Astrocyte (in vitro differentiated cells and primary cell): ENCODE data around the gene FARS2. TPM values are rescaled to one million over a fixed set of nuclear protein-coding genes. Genes with fewer than 3 reads are reported as not detected.

ENCODE experiments used
- DNase-seq: peaks from one replicate; pipeline ENCODE4 v3.0.0-alpha.2; 2010; ENCODE audit warnings: low read depth
- FAIRE-seq: peaks from 2 replicates; lab custom pipeline; 2011; peaks lifted over from hg19 to GRCh38; lab: Jason Lieb, UNC
- H2AFZ ChIP-seq: 2 replicates; pipeline ENCODE4 v1.6.0; 2012; ENCODE audit warnings: low read depth, low read length, inconsistent platforms
- H3K27ac ChIP-seq: 2 replicates; pipeline ENCODE4 v1.5.1; 2011; ENCODE audit warnings: low read depth, low read length, inconsistent platforms
- H3K27me3 ChIP-seq: 2 replicates; pipeline ENCODE4 v1.6.0; 2011; ENCODE audit warnings: low read length, inconsistent platforms; ENCODE audit not compliant: insufficient read depth
- H3K36me3 ChIP-seq: 2 replicates; pipeline ENCODE4 v1.5.1; 2011; ENCODE audit warnings: low read length, inconsistent platforms; ENCODE audit not compliant: insufficient read depth
- H3K4me1 ChIP-seq: 2 replicates; pipeline ENCODE4 v1.5.1; 2011; ENCODE audit warnings: low read length, inconsistent platforms; ENCODE audit not compliant: insufficient read depth
- H3K4me2 ChIP-seq: 2 replicates; pipeline ENCODE4 v1.6.0; 2012; ENCODE audit warnings: low read length, inconsistent platforms
- H3K4me3 ChIP-seq: 2 replicates; pipeline ENCODE4 v1.5.1; 2011; ENCODE audit warnings: low read depth, mild to moderate bottlenecking, low read length, inconsistent platforms; ENCODE audit not compliant: insufficient read depth
- H3K79me2 ChIP-seq: 2 replicates; pipeline ENCODE4 v1.6.0; 2012; ENCODE audit warnings: mild to moderate bottlenecking, low read length, inconsistent platforms; ENCODE audit not compliant: insufficient read depth
- H3K9ac ChIP-seq: 2 replicates; pipeline ENCODE4 v1.6.0; 2012; ENCODE audit warnings: mild to moderate bottlenecking, low read length, inconsistent platforms
- H3K9me3 ChIP-seq: 2 replicates; pipeline ENCODE4 v1.5.1; 2012; ENCODE audit warnings: low read depth, mild to moderate bottlenecking, low read length, inconsistent platforms; ENCODE audit not compliant: insufficient read depth
- H4K20me1 ChIP-seq: 2 replicates; pipeline ENCODE4 v1.6.0; 2012; ENCODE audit warnings: low read length, inconsistent platforms; ENCODE audit not compliant: insufficient read depth
- H3K27ac Mint-ChIP-seq: one replicate; pipeline ENCODE4 v1.8.0; 2021; ENCODE audit warnings: mild to moderate bottlenecking, mixed read lengths; ENCODE audit not compliant: unreplicated experiment
- H3K27me3 Mint-ChIP-seq: one replicate; pipeline ENCODE4 v1.8.0; 2021; ENCODE audit warnings: low read depth, mixed read lengths; ENCODE audit not compliant: unreplicated experiment
- H3K36me3 Mint-ChIP-seq: one replicate; pipeline ENCODE4 v1.8.0; 2021; ENCODE audit warnings: low read depth, mixed read lengths; ENCODE audit not compliant: unreplicated experiment
- H3K4me1 Mint-ChIP-seq: one replicate; pipeline ENCODE4 v1.8.0; 2021; ENCODE audit warnings: low read depth, mixed read lengths; ENCODE audit not compliant: unreplicated experiment
- H3K4me3 Mint-ChIP-seq: one replicate; pipeline ENCODE4 v1.8.0; 2021; ENCODE audit warnings: mild to moderate bottlenecking, moderate library complexity, mixed read lengths; ENCODE audit not compliant: unreplicated experiment
- H3K9me3 Mint-ChIP-seq: one replicate; pipeline ENCODE4 v1.8.0; 2021; ENCODE audit warnings: mild to moderate bottlenecking, mixed read lengths; ENCODE audit not compliant: unreplicated experiment
- CTCF ChIP-seq: IDR thresholded peaks from 2 replicates; pipeline ENCODE4 v1.5.1; 2011; ENCODE audit warnings: low read depth, mild to moderate bottlenecking, inconsistent platforms, low read length, moderate library complexity; ENCODE audit not compliant: insufficient read depth
- EZH2 ChIP-seq: IDR thresholded peaks from 2 replicates; pipeline ENCODE4 v1.6.1; 2012; ENCODE audit warnings: mild to moderate bottlenecking, low read length, inconsistent platforms; ENCODE audit not compliant: insufficient read depth
- total RNA-seq: library from RNA; stranded (reverse); gene quantifications from 2 replicates; pipeline ENCODE4 v1.2.1, GENCODE V29; 2021

Gene FARS2
- total RNA-seq, 1 donor from 2014 or later, result 13.3 TPM

- Histone ChIP-seq H3K4me2 (no peak overlapping the region), H3K36me3 (no peaks in the 10 kb centered on the region), H3K9me3 (no peaks in the 10 kb centered on the region), H2AFZ (no peak overlapping the region), H3K4me1 (no peaks in the 10 kb centered on the region), H3K27ac (no peak overlapping the region), H3K79me2 (no peaks in the 10 kb centered on the region), H4K20me1 (no peaks in the 10 kb centered on the region), H3K27me3 (no peaks in the 10 kb centered on the region), H3K9ac (no peak overlapping the region), H3K4me3 (no peak overlapping the region)
- no peak overlapping the region for H3K27ac Mint-ChIP-seq
- FAIRE-seq, result no peak
- peaks cover 5% of the 10 kb centered on the region for H3K4me1 Mint-ChIP-seq
- no peaks in the 10 kb centered on the region for H3K9me3 Mint-ChIP-seq
- no peak overlapping the region for H3K4me3 Mint-ChIP-seq
- DNase-seq, result no peak
- TF ChIP-seq EZH2, result no peak
- TF ChIP-seq CTCF, result no peak
- peaks cover 2% of the 10 kb centered on the region for H3K27me3 Mint-ChIP-seq
- H3K36me3 Mint-ChIP-seq, result no peaks in the 10 kb centered on the region
Measured at GRCh38 chr6:5738211-5738610, 476.9 kb downstream of the FARS2 start.

- Mint-ChIP-seq H3K9me3 (no peaks in the 10 kb centered on the region), H3K4me3 (no peak overlapping the region), H3K36me3 (peaks cover 2% of the 10 kb centered on the region), H3K27ac (no peak overlapping the region), H3K4me1 (peaks cover 9% of the 10 kb centered on the region), H3K27me3 (peaks cover 4% of the 10 kb centered on the region)
- Histone ChIP-seq H4K20me1 (no peaks in the 10 kb centered on the region), H3K9me3 (no peaks in the 10 kb centered on the region), H2AFZ (no peak overlapping the region), H3K36me3 (no peaks in the 10 kb centered on the region), H3K4me2 (no peak overlapping the region), H3K27me3 (no peaks in the 10 kb centered on the region), H3K4me3 (no peak overlapping the region), H3K4me1 (no peaks in the 10 kb centered on the region), H3K9ac (no peak overlapping the region), H3K79me2 (no peaks in the 10 kb centered on the region), H3K27ac (no peak overlapping the region)
- DNase-seq (no peak), FAIRE-seq (no peak)
- no peak for TF ChIP-seq CTCF
- no peak for TF ChIP-seq EZH2
Measured at GRCh38 chr6:5744497-5744896, 483.2 kb downstream of the FARS2 start.

GRCh38 chr6:5745081-5745480 is 483.8 kb downstream of the FARS2 start:
- Histone ChIP-seq H3K79me2 (no peaks in the 10 kb centered on the region), H3K9me3 (no peaks in the 10 kb centered on the region), H3K27ac (no peak overlapping the region), H3K4me2 (no peak overlapping the region), H3K9ac (no peak overlapping the region), H3K27me3 (no peaks in the 10 kb centered on the region), H3K36me3 (no peaks in the 10 kb centered on the region), H4K20me1 (no peaks in the 10 kb centered on the region), H2AFZ (no peak overlapping the region), H3K4me3 (no peak overlapping the region), H3K4me1 (no peaks in the 10 kb centered on the region)
- Mint-ChIP-seq H3K9me3 (peaks cover 3% of the 10 kb centered on the region), H3K4me3 (no peak overlapping the region), H3K27me3 (peaks cover 4% of the 10 kb centered on the region), H3K27ac (no peak overlapping the region), H3K4me1 (peaks cover 9% of the 10 kb centered on the region), H3K36me3 (peaks cover 2% of the 10 kb centered on the region)
- DNase-seq, result no peak
- FAIRE-seq, result no peak
- TF ChIP-seq CTCF, result no peak
- no peak for TF ChIP-seq EZH2
